ENCODE data around the gene UBAC2.
A peak's percentile ranks its signal among the peaks of the same experiment; 100 is the strongest.
"Not testable (repeated sequence)": the region's sequence is repeated elsewhere in the genome, so short reads cannot be mapped to it uniquely, and the experiment has no call there.

Gene UBAC2

GRCh38 chr13:99185606-99186005, 15.0 kb upstream of the UBAC2 start:
- DNase-seq (ENCODE audit: low read depth): no peak

GRCh38 chr13:99190147-99190985, 10.3 kb upstream of the UBAC2 start:
- no peak for DNase-seq (ENCODE audit: low read depth)

DNA sequence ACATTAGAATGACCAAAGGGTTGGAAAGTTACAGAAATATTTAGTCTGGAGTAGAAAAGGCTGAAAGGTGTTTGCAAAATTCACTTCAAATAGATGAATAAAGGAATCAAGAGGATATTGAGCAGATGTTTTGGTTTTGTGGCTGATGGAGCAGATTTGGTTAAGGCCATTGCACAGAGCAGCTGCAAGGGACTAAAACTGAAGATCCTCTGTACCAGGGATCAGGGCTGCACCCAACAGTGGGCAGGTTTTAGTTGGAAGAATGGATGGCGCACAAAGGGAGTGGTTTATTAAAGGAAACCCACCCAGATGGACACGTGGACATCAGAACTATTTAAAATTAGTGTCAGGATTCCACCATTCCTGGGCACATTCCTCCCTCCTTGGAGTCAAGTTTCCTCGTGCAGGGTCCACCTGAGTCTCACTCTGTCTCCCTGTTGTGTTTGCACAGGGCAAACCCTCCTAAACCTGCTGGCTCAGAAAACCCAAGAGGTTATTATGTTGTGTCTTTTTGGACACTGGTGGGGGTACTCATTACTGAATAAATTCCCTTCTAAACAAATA, 9.2 kb upstream of the UBAC2 start:
- no peak for DNase-seq (ENCODE audit: low read depth)

GRCh38 chr13:99191900-99192399, 8.7 kb upstream of the UBAC2 start:
- no peak for DNase-seq (ENCODE audit: low read depth)

- no peak for DNase-seq (ENCODE audit: low read depth)
These were observed 8.2 kb upstream of the UBAC2 start for GRCh38 chr13:99192480-99192879.

DNA sequence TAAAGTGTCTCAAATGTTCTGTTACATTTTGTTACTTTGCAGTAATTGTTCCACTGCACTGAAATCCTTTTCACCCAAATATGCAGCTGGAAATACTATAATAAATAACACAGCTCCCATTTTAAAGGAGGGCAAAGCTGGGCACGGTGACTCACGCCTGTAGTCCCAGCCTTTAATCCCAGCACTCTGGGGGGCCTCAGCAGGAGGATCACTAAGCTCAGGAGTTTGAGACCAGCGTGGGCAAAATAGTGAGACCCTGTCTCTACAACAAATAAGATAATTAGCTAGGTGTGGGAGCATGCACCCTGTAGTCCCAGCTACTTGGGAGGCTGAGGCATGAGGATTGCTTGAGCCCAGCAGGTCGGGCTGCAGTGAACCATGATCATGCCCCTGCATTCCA, 7.5 kb upstream of the UBAC2 start:
- DNase-seq (ENCODE audit: low read depth): no peak

GRCh38 chr13:99196466-99197116, 4.1 kb upstream of the UBAC2 start:
- DNase-seq (ENCODE audit: low read depth): no peak

DNA sequence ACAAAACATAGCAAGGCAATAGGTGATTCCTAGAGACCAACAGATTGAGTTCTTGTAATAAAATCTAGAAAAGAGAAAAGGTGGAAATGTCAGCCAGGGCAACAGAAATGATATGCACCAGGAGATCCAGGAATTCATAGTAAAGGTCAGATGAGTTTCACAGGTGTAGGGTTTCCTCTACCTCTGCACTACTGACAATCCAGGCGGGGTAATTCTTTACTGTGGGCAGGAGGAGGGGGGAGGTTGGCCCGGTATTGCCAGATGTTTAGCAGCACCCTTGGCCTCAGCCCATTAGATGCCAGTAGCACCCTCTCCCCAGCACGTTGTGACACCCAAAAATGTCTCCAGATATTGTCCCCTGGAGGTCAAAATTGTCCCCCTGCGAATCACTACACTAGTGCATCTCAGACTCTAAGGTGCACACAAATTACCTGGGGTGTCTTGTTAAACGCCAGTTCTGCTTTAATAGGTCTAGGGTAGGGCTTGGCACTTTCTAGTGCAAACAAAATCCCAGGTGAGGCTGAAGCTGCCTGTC, 3.5 kb upstream of the UBAC2 start:
- no peak for DNase-seq (ENCODE audit: low read depth)

GRCh38 chr13:99199541-99200431, 868 bp upstream of the UBAC2 start:
- peak; percentile 19 for DNase-seq (ENCODE audit: low read depth)

- no peak for DNase-seq (ENCODE audit: low read depth)
These were observed 3.2 kb downstream of the UBAC2 start for GRCh38 chr13:99203601-99204579.

- no peak for DNase-seq (ENCODE audit: low read depth)
These were observed 5.1 kb downstream of the UBAC2 start for GRCh38 chr13:99205621-99206220.

- DNase-seq (ENCODE audit: low read depth): no peak
These were observed 5.6 kb downstream of the UBAC2 start for GRCh38 chr13:99206226-99206625.

DNA sequence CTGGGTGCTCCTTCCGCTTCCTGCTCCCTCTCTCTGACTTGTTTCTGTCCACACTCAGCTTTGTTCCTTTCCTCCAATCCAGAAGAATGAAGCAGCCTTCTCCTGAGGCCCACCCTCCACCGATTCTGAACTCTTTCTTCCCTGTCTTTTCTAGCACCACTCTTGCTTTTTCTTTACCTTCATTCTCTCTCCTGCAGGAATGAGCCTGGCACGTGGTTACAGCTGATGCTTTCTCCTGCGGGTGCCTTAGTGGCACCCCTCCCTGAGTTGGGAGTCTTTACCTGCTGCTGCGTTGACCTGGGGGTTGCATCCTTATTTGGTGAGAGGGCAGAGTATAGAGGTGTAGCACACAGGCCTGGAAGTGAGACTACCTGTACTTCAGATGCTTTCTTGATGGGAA, 6.2 kb downstream of the UBAC2 start:
- DNase-seq (ENCODE audit: low read depth): no peak

- DNase-seq (ENCODE audit: low read depth): no peak
These were observed 6.9 kb downstream of the UBAC2 start for GRCh38 chr13:99207511-99207910.

GRCh38 chr13:99208185-99208584, 7.5 kb downstream of the UBAC2 start:
- no peak for DNase-seq (ENCODE audit: low read depth)

DNA sequence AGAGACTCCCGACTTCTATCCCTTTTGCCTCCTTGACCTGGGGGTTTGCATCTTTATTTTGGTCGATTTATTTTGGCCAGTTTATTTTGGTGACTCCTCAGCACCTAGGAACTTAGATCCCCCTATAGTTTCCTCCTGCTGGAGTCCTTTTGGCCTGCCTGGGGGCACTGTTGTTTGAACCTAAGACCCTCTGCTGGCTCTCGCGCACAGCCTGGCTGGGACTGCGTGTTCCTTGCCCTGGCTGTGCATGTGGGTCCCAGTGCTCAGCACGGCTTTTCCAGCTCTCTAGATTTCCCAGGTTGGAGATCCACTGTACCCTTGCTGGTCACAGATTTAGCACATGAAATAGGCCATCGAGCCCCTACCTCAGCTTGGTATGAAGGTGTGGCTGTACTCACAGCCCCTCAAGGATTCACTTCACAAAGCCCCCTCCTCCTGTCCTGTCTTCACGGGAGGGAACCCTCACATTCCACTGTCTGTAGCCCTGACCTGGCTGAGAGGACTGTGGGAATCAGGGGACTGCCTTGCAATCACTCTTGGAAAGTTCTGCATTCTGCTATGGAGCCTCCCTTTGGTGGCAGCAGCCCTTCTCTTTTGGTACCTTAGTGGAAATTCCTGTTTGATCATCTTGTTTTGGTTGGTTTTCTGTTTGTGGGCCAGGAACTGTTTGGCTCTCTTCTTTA, 8.3 kb downstream of the UBAC2 start:
- DNase-seq (ENCODE audit: low read depth): no peak

GRCh38 chr13:99210627-99211026, 10.0 kb downstream of the UBAC2 start:
- DNase-seq (ENCODE audit: low read depth): not testable (repeated sequence)

GRCh38 chr13:99211421-99212035, 10.9 kb downstream of the UBAC2 start:
- DNase-seq (ENCODE audit: low read depth): no peak

DNA sequence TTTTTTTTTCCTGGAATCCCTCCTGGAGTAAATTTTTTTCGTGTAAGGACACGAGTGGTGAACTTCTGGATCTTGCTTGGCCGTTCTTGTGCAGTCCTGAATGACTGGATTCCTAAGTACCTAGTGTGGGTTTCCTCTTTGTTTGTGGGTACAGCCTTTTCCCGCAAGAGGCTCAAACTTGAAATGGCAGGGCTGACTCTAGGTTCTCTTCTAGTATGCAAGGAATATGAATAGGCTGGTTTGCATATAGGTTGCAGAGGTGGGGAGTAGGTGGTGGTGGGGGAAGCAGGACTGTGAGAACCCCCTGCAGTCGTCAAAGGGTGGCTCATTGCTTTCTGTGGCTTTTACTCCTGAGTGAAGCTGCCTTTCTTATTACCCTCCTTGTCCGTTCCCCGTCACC, 13.6 kb downstream of the UBAC2 start:
- peak; percentile 39 for DNase-seq (ENCODE audit: low read depth)
